Stomach (tissue), 9 donors: ENCODE results near the gene ADGRE2. TPM values are rescaled to one million over a fixed set of nuclear protein-coding genes. Genes with fewer than 3 reads are reported as not detected.
"Not testable (repeated sequence)": the region's sequence is repeated elsewhere in the genome, so short reads cannot be mapped to it uniquely, and the experiment has no call there.

Experiments used
- DNase-seq, 2 donors: peaks; one replicate each; pipeline versions ENCODE4 v3.0.0 to v3.0.0-alpha.2; 2013 to 2019
- H3K27ac ChIP-seq, 5 donors: fragments of 200-600 bp in 4 of 5; sonication (generic) in 4 of 5; one replicate each; pipeline ENCODE4 v1.5.1; 2013 to 2019; ENCODE audit warnings: mild to moderate bottlenecking in 1 of 5, moderate library complexity in 1 of 5
- H3K27me3 ChIP-seq, 3 donors: fragments of 200-600 bp; sonication (generic); one replicate each; pipeline ENCODE4 v1.5.1; 2017 to 2019; ENCODE audit warnings: mixed run types in 1 of 3
- H3K36me3 ChIP-seq, 4 donors: fragments of 200-600 bp; sonication (generic); 1 replicate in 3 of 4; 2 replicates in 1 of 4; pipeline ENCODE4 v1.5.1; 2016 to 2019
- H3K4me1 ChIP-seq, 4 donors: fragments of 200-600 bp; sonication (generic); one replicate each; pipeline ENCODE4 v1.5.1; 2016 to 2019
- H3K4me3 ChIP-seq, 4 donors: fragments of 200-600 bp; sonication (generic) in 3 of 4; one replicate each; pipeline ENCODE4 v1.5.1; 2016 to 2019; ENCODE audit warnings: mild to moderate bottlenecking in 1 of 4
- H3K9me3 ChIP-seq, 4 donors: fragments of 200-600 bp; sonication (generic); one replicate each; pipeline ENCODE4 v1.5.1; 2016 to 2019
- CTCF ChIP-seq, 7 experiments: fragments of 450-650 bp in 4 of 7; fragments of 200-600 bp in 3 of 7; sonication (generic) in 3 of 7; IDR thresholded peaks; one replicate each; pipeline ENCODE4 v1.5.1; 2016 to 2019; ENCODE audit warnings: antibody characterized with exemption in 7 of 7, control low read depth in 2 of 7, mild to moderate bottlenecking in 1 of 7
- EP300 ChIP-seq: sonication (generic); formaldehyde crosslinking; IDR thresholded peaks from one replicate; pipeline ENCODE4 v1.6.1; 2017; ENCODE audit warnings: antibody characterized with exemption
- POLR2A ChIP-seq, 4 donors: fragments of 450-650 bp; IDR thresholded peaks; one replicate each; pipeline ENCODE4 v1.6.1; 2016; ENCODE audit warnings: antibody characterized with exemption in 4 of 4, control low read depth in 2 of 4, mild to moderate bottlenecking in 1 of 4, moderate library complexity in 1 of 4
- POLR2AphosphoS5 ChIP-seq, 3 donors: sonication (generic); formaldehyde crosslinking; IDR thresholded peaks; one replicate each; pipeline ENCODE4 v1.6.1; 2016; ENCODE audit warnings: antibody characterized with exemption in 3 of 3
- WGBS, 5 donors: extraction: QIAGEN DNeasy Blood & Tissue Kit in 3 of 5; methylation state at CpG; one replicate each; pipeline versions ENCODE4 v1.1.5 to v1.1.7; 2013 to 2018; 5-methylcytosine and 5-hydroxymethylcytosine counted together
- intact Hi-C: fragments of 100-400 bp; cut with DNase I; formaldehyde crosslinking; loops from one replicate; pipeline ENCODE4 v1.15.1; 2023; ENCODE audit warnings: low total_unique reads
- polyA plus RNA-seq, 3 donors: library from polyadenylated mRNA; stranded (reverse); fragments of 200-250 nt; gene quantifications; one replicate each; pipeline ENCODE4 v1.2.3, GENCODE V29; 2013
- total RNA-seq, 5 donors: library from RNA; depleted of rRNA; stranded (reverse); fragments of >200 nt; gene quantifications; one replicate each; pipeline versions ENCODE4 v1.1.0 to v1.2.3, GENCODE V29; 2014 to 2016
- donor health status: healthy with polysubstance abuse.
- donor health status: Bipolar disorder and iron deficiency.
- donor health status: healthy.

The ADGRE2 gene
- total and polyA plus RNA-seq, 8 donors, result 0.28 to 9.6 (median 1.7) TPM; not detected in 1

GRCh38 chr19:14775869-14776586 is 2.3 kb downstream of the ADGRE2 start:
- Histone ChIP-seq H3K4me3 (peak overlapping the region; percentile 22 to 45 (median 36)), H3K4me1 (peaks cover 0 to 13% (median 5%) of the 10 kb centered on the region in 4 donors), H3K27ac (peak overlapping the region in 3 of 5 donors; percentile 7 to 60 (median 20)), H3K9me3 (no peaks in the 10 kb centered on the region), H3K36me3 (peaks cover 0 to 5% (median 0%) of the 10 kb centered on the region in 4 donors), H3K27me3 (peaks cover 4 to 61% (median 18%) of the 10 kb centered on the region in 3 donors)
- WGBS, 5 donors, result 5 to 8% (median 6%) methylated on average over 19 to 22 of the region's 22 CpGs
- TF ChIP-seq POLR2AphosphoS5 (IDR thresholded peaks at IDR 0.05) (no peak), EP300 (no peak), POLR2A (IDR thresholded peaks at IDR 0.05) (no peak), CTCF (IDR thresholded peaks at IDR 0.05) (no peak)
- intact Hi-C loops, result no loop called here
- DNase-seq, result peak in 1 of 2 donors; percentile 30

- DNase-seq, H3K36me3 ChIP-seq, H3K9me3 ChIP-seq, intact Hi-C loops, H3K27ac ChIP-seq: not testable (repeated sequence)
- Histone ChIP-seq H3K27me3 (peaks cover 4 to 61% (median 18%) of the 10 kb centered on the region in 3 donors), H3K4me3 (peak overlapping the region in 3 of 4 donors; percentile 29 to 45 (median 42)), H3K4me1 (peaks cover 0 to 13% (median 5%) of the 10 kb centered on the region in 4 donors)
- WGBS, 5 donors, result 67 to 80% (median 78%) methylated on average over 6 to 8 of the region's 8 CpGs
Observed at GRCh38 chr19:14775326-14775725, 3.0 kb downstream of the ADGRE2 start.

GRCh38 chr19:14774373-14774772 is 4.0 kb downstream of the ADGRE2 start:
- Histone ChIP-seq H3K36me3 (peaks cover 0 to 5% (median 0%) of the 10 kb centered on the region in 4 donors), H3K4me1 (peaks cover 0 to 13% (median 5%) of the 10 kb centered on the region in 4 donors), H3K4me3 (peak overlapping the region in 2 of 4 donors; percentile 42 to 45), H3K27ac (no peak overlapping the region), H3K9me3 (no peaks in the 10 kb centered on the region), H3K27me3 (peaks cover 4 to 55% (median 18%) of the 10 kb centered on the region in 3 donors)
- DNase-seq, result no peak
- 70 to 77% (median 76%) methylated on average over 9 to 10 of the region's 10 CpGs for WGBS, 5 donors
- intact Hi-C loops, result no loop called here
- no peak for TF ChIP-seq POLR2A (IDR thresholded peaks at IDR 0.05)
- TF ChIP-seq CTCF (IDR thresholded peaks at IDR 0.05), result no peak
- TF ChIP-seq EP300, result no peak
- no peak for TF ChIP-seq POLR2AphosphoS5 (IDR thresholded peaks at IDR 0.05)

GRCh38 chr19:14773722-14774121 is 4.6 kb downstream of the ADGRE2 start:
- peaks cover 0 to 13% (median 5%) of the 10 kb centered on the region in 4 donors for H3K4me1 ChIP-seq
- H3K27me3 ChIP-seq, result peaks cover 4 to 49% (median 18%) of the 10 kb centered on the region in 3 donors
- H3K9me3 ChIP-seq, H3K27ac ChIP-seq, H3K36me3 ChIP-seq, H3K4me3 ChIP-seq, intact Hi-C loops, DNase-seq: not testable (repeated sequence)
- WGBS, 5 donors, result 76 to 81% (median 78%) methylated on average over 8 to 9 of the region's 9 CpGs

GRCh38 chr19:14772995-14773394 is 5.4 kb downstream of the ADGRE2 start:
- Histone ChIP-seq H3K4me1 (peaks cover 0 to 13% (median 5%) of the 10 kb centered on the region in 4 donors), H3K36me3 (peaks cover 0 to 5% (median 0%) of the 10 kb centered on the region in 4 donors), H3K4me3 (no peak overlapping the region), H3K27ac (no peak overlapping the region), H3K9me3 (no peaks in the 10 kb centered on the region), H3K27me3 (peaks cover 4 to 41% (median 18%) of the 10 kb centered on the region in 3 donors)
- intact Hi-C loops, result no loop called here
- no peak for DNase-seq
- 91 to 97% (median 94%) methylated on average over 7 of the region's 7 CpGs for WGBS, 5 donors
- TF ChIP-seq EP300 (no peak), POLR2A (IDR thresholded peaks at IDR 0.05) (no peak), POLR2AphosphoS5 (IDR thresholded peaks at IDR 0.05) (no peak), CTCF (IDR thresholded peaks at IDR 0.05) (no peak)
